BLaER1 (cell line): ENCODE data around the gene BTN1A1.

ENCODE experiments used
- H3K27ac ChIP-seq: shearing (Covaris generic); formaldehyde crosslinking; 2 replicates; pipeline ENCODE4 v1.8.1; 2022
- H3K27me3 ChIP-seq: shearing (Covaris generic); formaldehyde crosslinking; 2 replicates; pipeline ENCODE4 v1.8.1; 2022
- H3K36me3 ChIP-seq: shearing (Covaris generic); formaldehyde crosslinking; 2 replicates; pipeline ENCODE4 v1.8.1; 2022
- H3K4me1 ChIP-seq: shearing (Covaris generic); formaldehyde crosslinking; 2 replicates; pipeline ENCODE4 v1.8.1; 2022
- H3K4me2 ChIP-seq: shearing (Covaris generic); formaldehyde crosslinking; 2 replicates; pipeline ENCODE4 v1.8.1; 2022
- H3K4me3 ChIP-seq: shearing (Covaris generic); formaldehyde crosslinking; 2 replicates; pipeline ENCODE4 v1.8.1; 2022
- H3K9ac ChIP-seq: shearing (Covaris generic); formaldehyde crosslinking; 2 replicates; pipeline ENCODE4 v1.8.1; 2022
- H3K9me3 ChIP-seq: shearing (Covaris generic); formaldehyde crosslinking; 2 replicates; pipeline ENCODE4 v1.8.1; 2022
- H4K20me1 ChIP-seq: shearing (Covaris generic); formaldehyde crosslinking; 2 replicates; pipeline ENCODE4 v1.8.1; 2022
- Cebpa-rat ChIP-seq: shearing (Covaris generic); IDR thresholded peaks from 2 replicates; pipeline ENCODE4 v1.8.1; 2022

The BTN1A1 gene

GRCh38 chr6:26556263-26557070, 56.4 kb downstream of the BTN1A1 start:
- Histone ChIP-seq H3K4me1 (peaks cover 14% of the 10 kb centered on the region; the same call in 1 of the 2 replicates), H3K9me3 (no peaks in the 10 kb centered on the region; the same call in none of the 2 replicates), H3K36me3 (no peaks in the 10 kb centered on the region), H3K4me3 (no peak overlapping the region), H3K27me3 (no peaks in the 10 kb centered on the region), H4K20me1 (no peaks in the 10 kb centered on the region), H3K27ac (no peak overlapping the region), H3K4me2 (no peak overlapping the region), H3K9ac (no peak overlapping the region)
- no peak for TF ChIP-seq Cebpa-rat
